CD4-positive, alpha-beta memory T cell (primary cell): ENCODE data around the gene MCU. TPM values are rescaled to one million over a fixed set of nuclear protein-coding genes. Genes with fewer than 3 reads are reported as not detected.
A peak's percentile ranks its signal among the peaks of the same experiment; 100 is the strongest.

Experiments used
- CTCF ChIA-PET: fragments of 350-600 bp; sonication (Branson Sonifier 250); formaldehyde crosslinking; loops from one replicate; lab custom pipeline; 2021; ENCODE audit warnings: inconsistent platforms; ENCODE audit not compliant: partially characterized antibody; lab: Charles Lee
- POLR2A ChIA-PET: fragments of 350-600 bp; sonication (Branson Sonifier 250); formaldehyde crosslinking; loops from one replicate; lab custom pipeline; 2021; ENCODE audit not compliant: partially characterized antibody; lab: Charles Lee
- DNase-seq, 5 donors: peaks; one replicate each; pipeline versions ENCODE4 v3.0.0 to v3.0.0-alpha.2; 2020 to 2022; ENCODE audit warnings: mixed read lengths in 1 of 5
- H3K27ac ChIP-seq: one replicate; pipeline ENCODE4 v1.7.0; 2013; ENCODE audit warnings: low read depth, low read length
- H3K27me3 ChIP-seq: 2 replicates; pipeline ENCODE4 v1.7.0; 2013; ENCODE audit warnings: mild to moderate bottlenecking, low read length, moderate library complexity; ENCODE audit not compliant: insufficient read depth
- H3K36me3 ChIP-seq: 2 replicates; pipeline ENCODE4 v1.7.0; 2013; ENCODE audit warnings: mild to moderate bottlenecking, low read length, moderate library complexity; ENCODE audit not compliant: insufficient read depth
- H3K4me1 ChIP-seq: 2 replicates; pipeline ENCODE4 v1.7.0; 2013; ENCODE audit warnings: mild to moderate bottlenecking, low read length, moderate library complexity; ENCODE audit not compliant: insufficient read depth
- H3K4me3 ChIP-seq, 2 donors: one replicate each; pipeline ENCODE4 v1.7.0; 2013; ENCODE audit warnings: low read length in 2 of 2, mild to moderate bottlenecking in 1 of 2
- H3K9me3 ChIP-seq, 2 donors: one replicate each; pipeline ENCODE4 v1.7.0; 2013; ENCODE audit warnings: low read length in 2 of 2, control low read depth in 1 of 2; ENCODE audit not compliant: control insufficient read depth in 1 of 2
- H3K27ac Mint-ChIP-seq, 7 donors: one replicate each; pipeline ENCODE4 v1.8.0; 2020 to 2021; ENCODE audit warnings: mixed read lengths in 7 of 7, mild to moderate bottlenecking in 6 of 7, inconsistent platforms in 3 of 7, moderate library complexity in 3 of 7
- H3K27me3 Mint-ChIP-seq, 2 donors: one replicate each; pipeline ENCODE4 v1.8.0; 2020 to 2021; ENCODE audit warnings: mixed read lengths in 2 of 2
- H3K36me3 Mint-ChIP-seq, 2 donors: one replicate each; pipeline ENCODE4 v1.8.0; 2020 to 2021; ENCODE audit warnings: mixed read lengths in 2 of 2, inconsistent platforms in 1 of 2, mild to moderate bottlenecking in 1 of 2
- H3K4me1 Mint-ChIP-seq, 4 donors: one replicate each; pipeline ENCODE4 v1.8.0; 2020 to 2021; ENCODE audit warnings: mixed read lengths in 4 of 4, mild to moderate bottlenecking in 1 of 4
- H3K4me3 Mint-ChIP-seq, 8 donors: one replicate each; pipeline ENCODE4 v1.8.0; 2020 to 2021; ENCODE audit warnings: mixed read lengths in 8 of 8, mild to moderate bottlenecking in 7 of 8, moderate library complexity in 6 of 8, inconsistent platforms in 3 of 8
- H3K9me3 Mint-ChIP-seq, 8 donors: one replicate each; pipeline ENCODE4 v1.8.0; 2020 to 2021; ENCODE audit warnings: mixed read lengths in 8 of 8, mild to moderate bottlenecking in 5 of 8, inconsistent platforms in 3 of 8, moderate library complexity in 1 of 8
- intact Hi-C: fragments of 100-400 bp; cut with micrococcal nuclease; formaldehyde crosslinking; loops from one replicate; pipeline ENCODE4 v1.15.1; 2023
- polyA plus RNA-seq, 2 donors: library from polyadenylated mRNA; unstranded; fragments of 300-500 nt; fragmentation: Illumina TruSeq; gene quantifications; one replicate each; pipeline ENCODE4 v1.2.3, GENCODE V29; 2021
- total RNA-seq, 2 experiments: library from RNA; stranded (reverse); gene quantifications; one replicate each; pipeline ENCODE4 v1.2.3, GENCODE V29; 2021

Gene MCU
- total and polyA plus RNA-seq, 4 experiments from 2014 or later, result 8.8 to 16.4 (median 11.6) TPM

DNA sequence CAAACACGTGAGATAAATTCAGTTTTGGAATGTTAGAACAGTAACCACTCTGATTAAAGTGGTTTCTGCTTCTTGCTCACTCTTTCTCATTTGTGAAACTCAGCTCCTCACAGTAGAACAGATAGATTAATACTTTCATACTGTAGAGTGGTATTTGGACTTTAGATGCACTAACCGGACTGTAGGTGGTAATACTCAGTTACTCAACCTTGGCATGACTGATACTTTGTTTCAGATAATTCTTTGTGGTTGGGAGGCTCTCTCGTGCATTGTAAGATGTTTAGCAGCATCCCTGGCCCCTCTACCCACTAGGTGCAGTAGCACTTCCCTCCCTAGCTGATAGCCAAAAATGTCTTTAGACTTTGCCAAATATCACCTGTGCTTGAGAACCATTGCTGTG lies 37.6 kb downstream of the MCU start:
- ChIA-PET POLR2A (no interaction called here), CTCF (no interaction called here)
- Mint-ChIP-seq H3K4me1 (peaks cover 8 to 13% (median 12%) of the 10 kb centered on the region in 4 donors), H3K36me3 (peaks cover 0 to 2% of the 10 kb centered on the region in 2 donors), H3K4me3 (peak overlapping the region in 1 of 8 donors; percentile 26), H3K27ac (no peak overlapping the region), H3K9me3 (no peaks in the 10 kb centered on the region), H3K27me3 (no peaks in the 10 kb centered on the region)
- DNase-seq, result no peak
- peaks cover 4% of the 10 kb centered on the region for H3K4me1 ChIP-seq
- H3K27me3 ChIP-seq, result no peaks in the 10 kb centered on the region
- H3K27ac ChIP-seq, result no peak overlapping the region
- no peaks in the 10 kb centered on the region for H3K36me3 ChIP-seq
- intact Hi-C loops, result no loop called here
- H3K9me3 ChIP-seq, result no peaks in the 10 kb centered on the region
- H3K4me3 ChIP-seq, result no peak overlapping the region

DNA sequence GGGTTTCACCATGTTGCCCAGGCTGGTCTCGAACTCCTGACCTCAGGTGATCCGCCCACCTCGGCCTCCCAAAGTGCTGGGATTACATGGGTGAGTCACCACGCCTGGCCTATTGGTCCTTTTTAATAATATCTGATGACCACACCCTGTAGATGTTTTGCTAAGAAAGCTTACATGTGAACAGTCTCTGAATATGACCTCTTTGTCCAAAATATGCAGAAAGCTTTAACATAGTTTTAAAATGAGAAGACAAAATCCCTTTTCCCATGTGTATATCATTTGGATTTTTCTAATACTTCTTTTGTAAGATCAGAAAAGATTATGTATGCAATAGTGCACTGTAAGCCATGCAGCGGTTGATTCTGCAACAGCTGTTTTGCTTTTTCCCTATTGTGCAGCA lies 38.5 kb downstream of the MCU start:
- ChIA-PET POLR2A (no interaction called here), CTCF (interaction anchor here (1.2 kb wide), 1 partner anchor 10 kb away, joined by 3 read pairs; no protein-coding TSS in a partner anchor)
- peaks cover 4% of the 10 kb centered on the region for H3K4me1 ChIP-seq
- Mint-ChIP-seq H3K9me3 (no peaks in the 10 kb centered on the region), H3K4me3 (no peak overlapping the region), H3K27ac (no peak overlapping the region), H3K27me3 (no peaks in the 10 kb centered on the region), H3K4me1 (peaks cover 8 to 18% (median 12%) of the 10 kb centered on the region in 4 donors), H3K36me3 (no peaks in the 10 kb centered on the region)
- no peak overlapping the region for H3K4me3 ChIP-seq
- intact Hi-C loops, result no loop called here
- no peaks in the 10 kb centered on the region for H3K9me3 ChIP-seq
- H3K36me3 ChIP-seq, result no peaks in the 10 kb centered on the region
- no peak overlapping the region for H3K27ac ChIP-seq
- H3K27me3 ChIP-seq, result no peaks in the 10 kb centered on the region
- DNase-seq, result no peak

DNA sequence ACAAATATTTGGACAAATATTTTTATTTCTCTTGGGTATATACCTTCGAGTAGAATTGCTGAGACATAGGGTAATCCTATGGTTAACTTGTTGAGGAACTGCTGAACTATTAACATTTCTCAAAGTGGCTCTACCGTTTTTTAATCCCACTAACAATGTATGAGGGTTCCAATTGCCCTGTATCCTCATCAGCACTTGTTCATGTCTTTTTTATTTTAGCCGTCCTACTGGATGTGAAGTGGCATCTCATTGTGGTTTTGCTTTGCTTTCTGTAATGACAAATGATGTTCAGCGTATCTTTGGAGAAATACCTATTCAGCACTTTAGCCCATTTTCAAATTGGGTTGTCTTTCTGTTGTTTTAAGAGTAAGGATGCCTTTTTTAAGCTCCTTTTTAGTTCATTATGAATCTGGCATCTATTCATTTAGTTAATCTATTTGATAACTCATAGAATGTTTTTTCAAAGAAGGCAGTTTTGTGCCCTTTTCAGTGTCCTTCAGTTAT lies 40.0 kb downstream of the MCU start:
- H3K27me3 Mint-ChIP-seq, result no peaks in the 10 kb centered on the region
- H3K36me3 Mint-ChIP-seq, result no peaks in the 10 kb centered on the region
- H3K9me3 Mint-ChIP-seq, result no peaks in the 10 kb centered on the region
- no peak overlapping the region for H3K4me3 Mint-ChIP-seq
- no peak overlapping the region for H3K4me3 ChIP-seq
- POLR2A ChIA-PET, result no interaction called here
- H3K36me3 ChIP-seq, result no peaks in the 10 kb centered on the region
- intact Hi-C loops, result no loop called here
- no peak overlapping the region for H3K27ac Mint-ChIP-seq
- no peak for DNase-seq
- H3K4me1 Mint-ChIP-seq, result peaks cover 10 to 22% (median 17%) of the 10 kb centered on the region in 4 donors
- no peaks in the 10 kb centered on the region for H3K9me3 ChIP-seq
- peaks cover 4% of the 10 kb centered on the region for H3K4me1 ChIP-seq
- no peak overlapping the region for H3K27ac ChIP-seq
- CTCF ChIA-PET, result no interaction called here
- no peaks in the 10 kb centered on the region for H3K27me3 ChIP-seq

DNA sequence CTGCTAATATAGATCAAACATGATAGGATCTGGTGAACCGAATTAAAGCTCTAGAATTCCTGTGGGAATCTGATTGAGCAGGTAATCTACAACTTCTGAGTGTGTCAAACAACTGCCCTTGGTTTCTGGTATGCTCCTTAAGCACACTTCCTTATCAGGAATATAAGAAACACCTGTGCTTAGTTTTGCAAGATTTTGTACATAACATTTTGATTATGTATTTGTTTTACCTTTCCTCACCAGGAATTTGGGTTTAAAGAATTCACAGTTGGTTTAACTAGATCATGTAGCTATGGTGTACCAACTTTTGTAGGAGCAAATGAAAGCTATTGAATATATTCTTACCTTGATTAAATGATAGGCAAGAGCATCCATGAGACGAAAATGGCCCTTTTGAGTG lies 40.6 kb downstream of the MCU start:
- Mint-ChIP-seq H3K36me3 (no peaks in the 10 kb centered on the region), H3K9me3 (no peaks in the 10 kb centered on the region), H3K4me3 (no peak overlapping the region), H3K27ac (no peak overlapping the region), H3K27me3 (no peaks in the 10 kb centered on the region), H3K4me1 (peaks cover 7 to 20% (median 17%) of the 10 kb centered on the region in 4 donors)
- Histone ChIP-seq H3K36me3 (no peaks in the 10 kb centered on the region), H3K9me3 (no peaks in the 10 kb centered on the region), H3K27ac (no peak overlapping the region), H3K27me3 (no peaks in the 10 kb centered on the region), H3K4me1 (peaks cover 4% of the 10 kb centered on the region), H3K4me3 (no peak overlapping the region)
- ChIA-PET POLR2A (no interaction called here), CTCF (no interaction called here)
- DNase-seq, result no peak
- intact Hi-C loops, result no loop called here

DNA sequence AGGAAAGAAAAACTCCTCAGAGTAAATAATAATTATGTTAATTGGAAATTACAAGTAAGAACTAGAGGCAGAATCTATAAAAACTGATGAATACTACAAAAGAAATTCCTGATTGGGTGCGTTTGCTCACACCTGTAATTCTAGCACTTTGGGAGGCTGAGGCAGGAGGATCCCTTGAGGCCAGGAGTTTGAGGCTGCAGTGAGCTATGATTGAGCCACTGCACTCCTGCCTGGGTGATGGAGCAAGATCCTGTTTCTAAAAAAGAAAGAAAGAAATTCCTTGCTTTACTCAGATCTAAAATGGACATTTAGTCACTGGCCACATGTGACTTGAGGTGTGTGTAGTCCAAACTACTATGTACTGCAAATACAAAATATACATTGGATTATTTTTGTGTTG lies 42.0 kb downstream of the MCU start:
- Histone ChIP-seq H3K9me3 (no peaks in the 10 kb centered on the region), H3K36me3 (no peaks in the 10 kb centered on the region), H3K4me3 (no peak overlapping the region), H3K4me1 (no peaks in the 10 kb centered on the region), H3K27me3 (no peaks in the 10 kb centered on the region), H3K27ac (no peak overlapping the region)
- Mint-ChIP-seq H3K4me1 (peaks cover 3 to 17% (median 9%) of the 10 kb centered on the region in 4 donors), H3K36me3 (no peaks in the 10 kb centered on the region), H3K9me3 (no peaks in the 10 kb centered on the region), H3K27ac (no peak overlapping the region), H3K4me3 (no peak overlapping the region), H3K27me3 (no peaks in the 10 kb centered on the region)
- DNase-seq, result no peak
- ChIA-PET CTCF (no interaction called here), POLR2A (interaction anchor here (1.0 kb wide), 1 partner anchor 13 kb away, joined by 3 read pairs; no protein-coding TSS in a partner anchor)
- intact Hi-C loops, result no loop called here

DNA sequence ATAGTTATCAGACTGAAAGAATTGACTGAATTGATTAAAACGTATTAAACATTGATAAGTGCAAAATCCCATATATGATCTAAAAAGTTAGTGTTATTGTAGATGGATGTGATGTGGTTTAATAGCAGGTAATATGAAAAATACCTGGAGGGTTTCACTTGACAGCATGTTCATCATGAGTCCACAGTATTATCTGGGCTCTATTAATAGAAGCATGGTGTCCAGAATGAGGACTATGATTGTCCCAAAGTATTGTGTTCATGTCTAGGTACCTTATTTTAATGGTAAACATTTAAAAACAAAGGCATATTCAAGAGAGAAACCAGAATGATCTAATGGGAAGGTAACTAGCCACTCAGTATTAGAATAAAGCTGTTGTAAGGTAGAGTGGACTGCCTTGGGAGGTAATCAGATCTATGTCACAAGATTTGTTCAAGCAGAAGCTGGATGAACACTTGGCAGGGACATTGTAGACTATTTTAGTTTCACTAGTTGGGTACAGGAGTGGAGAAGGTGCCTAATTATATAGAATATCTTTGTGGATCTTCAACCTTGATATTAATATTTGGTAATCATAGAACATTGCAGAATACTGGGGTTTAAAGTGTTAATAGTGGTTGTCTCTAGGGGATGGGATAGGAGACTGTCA lies 43.5 kb downstream of the MCU start:
- no peak overlapping the region for H3K4me3 ChIP-seq
- H3K36me3 Mint-ChIP-seq, result no peaks in the 10 kb centered on the region
- POLR2A ChIA-PET, result no interaction called here
- no peaks in the 10 kb centered on the region for H3K4me1 ChIP-seq
- no peaks in the 10 kb centered on the region for H3K36me3 ChIP-seq
- H3K27me3 ChIP-seq, result no peaks in the 10 kb centered on the region
- H3K9me3 ChIP-seq, result no peaks in the 10 kb centered on the region
- no peak overlapping the region for H3K27ac ChIP-seq
- intact Hi-C loops, result no loop called here
- no peak for DNase-seq
- H3K9me3 Mint-ChIP-seq, result no peaks in the 10 kb centered on the region
- H3K4me3 Mint-ChIP-seq, result no peak overlapping the region
- H3K27ac Mint-ChIP-seq, result no peak overlapping the region
- H3K27me3 Mint-ChIP-seq, result no peaks in the 10 kb centered on the region
- peaks cover 3 to 14% (median 5%) of the 10 kb centered on the region in 4 donors for H3K4me1 Mint-ChIP-seq
- CTCF ChIA-PET, result interaction anchor here (1.0 to 1.2 kb wide), 2 partner anchors 99 to 371 kb away, joined by 3 to 4 read pairs; no protein-coding TSS in a partner anchor

DNA sequence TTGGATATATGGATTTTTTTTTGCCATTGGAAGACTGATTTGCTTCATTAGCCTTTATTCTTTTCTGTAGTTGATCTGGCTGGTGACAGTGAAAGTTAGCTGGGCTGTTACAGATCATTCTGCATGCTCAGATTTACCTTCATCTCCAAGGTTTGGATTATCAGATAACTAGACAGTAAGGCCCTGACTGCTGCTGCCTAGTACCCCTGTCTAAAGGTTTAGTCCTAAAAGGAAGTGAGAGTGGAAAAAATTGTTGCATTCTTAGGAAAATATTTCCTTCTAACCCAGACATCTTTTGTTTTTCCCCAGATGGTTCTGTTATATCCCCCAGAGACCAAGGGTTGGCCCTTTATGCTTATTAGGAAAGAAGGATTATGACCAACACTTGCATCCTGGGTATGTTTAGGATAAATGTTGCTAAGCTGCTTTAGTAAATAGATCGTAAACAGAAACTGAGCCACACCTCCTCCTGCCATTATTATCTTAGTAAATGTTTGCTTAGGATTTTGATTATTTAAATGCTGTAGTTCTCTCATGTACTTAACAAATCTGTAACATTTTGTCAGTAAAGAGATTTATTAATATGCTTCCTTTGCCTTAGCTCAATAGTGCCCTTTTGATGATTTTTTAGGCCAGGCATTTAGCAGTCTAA lies 44.4 kb downstream of the MCU start:
- H3K4me3 ChIP-seq, result no peak overlapping the region
- Mint-ChIP-seq H3K27me3 (no peaks in the 10 kb centered on the region), H3K27ac (no peak overlapping the region), H3K4me3 (no peak overlapping the region), H3K4me1 (peaks cover 3 to 16% (median 5%) of the 10 kb centered on the region in 4 donors), H3K9me3 (no peaks in the 10 kb centered on the region), H3K36me3 (no peaks in the 10 kb centered on the region)
- intact Hi-C loops, result no loop called here
- ChIA-PET POLR2A (no interaction called here), CTCF (interaction anchor here (1.2 kb wide), 1 partner anchor 372 kb away, joined by 3 read pairs; no protein-coding TSS in a partner anchor)
- no peaks in the 10 kb centered on the region for H3K9me3 ChIP-seq
- no peaks in the 10 kb centered on the region for H3K27me3 ChIP-seq
- H3K4me1 ChIP-seq, result no peaks in the 10 kb centered on the region
- DNase-seq, result no peak
- H3K36me3 ChIP-seq, result no peaks in the 10 kb centered on the region
- H3K27ac ChIP-seq, result no peak overlapping the region
